ENCODE results near the gene ST6GALNAC3.
"Not testable (repeated sequence)": the region's sequence is repeated elsewhere in the genome, so short reads cannot be mapped to it uniquely, and the experiment has no call there.

ST6GALNAC3 gene

DNA sequence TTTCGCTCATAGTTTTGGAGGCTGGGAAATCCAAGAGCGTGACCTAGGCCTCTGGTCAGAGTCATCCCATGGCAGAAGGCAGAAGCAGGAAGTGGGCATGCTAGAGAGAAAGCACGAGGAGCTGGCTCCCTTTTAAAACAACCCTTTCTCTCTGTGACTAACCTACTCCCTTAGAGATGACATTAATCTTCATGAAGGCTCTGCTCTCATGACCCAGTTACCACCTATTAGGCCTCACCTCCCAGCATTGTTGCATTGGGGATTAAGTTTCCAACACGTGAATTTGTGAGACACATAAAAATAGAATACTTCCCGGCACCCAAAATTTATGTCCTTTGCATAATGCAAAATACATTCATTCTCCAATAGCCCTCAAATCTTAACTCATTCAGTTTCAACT is 569.6 kb downstream of the ST6GALNAC3 start:
- DNase-seq (ENCODE audit: insufficient read length, low spot score) (no peak), FAIRE-seq (no peak)
- no peak for TF ChIP-seq POLR2A (IDR thresholded peaks at IDR 0.05; ENCODE audit: low read depth, low read length)

- not testable (repeated sequence) for FAIRE-seq; DNase-seq (ENCODE audit: insufficient read length, low spot score)
These were observed 578.3 kb downstream of the ST6GALNAC3 start for GRCh38 chr1:76652860-76653259.

GRCh38 chr1:76657623-76658022 is 583.1 kb downstream of the ST6GALNAC3 start:
- no peak for TF ChIP-seq POLR2A (IDR thresholded peaks at IDR 0.05; ENCODE audit: low read depth, low read length)
- DNase-seq (ENCODE audit: insufficient read length, low spot score) (no peak), FAIRE-seq (no peak)

DNA sequence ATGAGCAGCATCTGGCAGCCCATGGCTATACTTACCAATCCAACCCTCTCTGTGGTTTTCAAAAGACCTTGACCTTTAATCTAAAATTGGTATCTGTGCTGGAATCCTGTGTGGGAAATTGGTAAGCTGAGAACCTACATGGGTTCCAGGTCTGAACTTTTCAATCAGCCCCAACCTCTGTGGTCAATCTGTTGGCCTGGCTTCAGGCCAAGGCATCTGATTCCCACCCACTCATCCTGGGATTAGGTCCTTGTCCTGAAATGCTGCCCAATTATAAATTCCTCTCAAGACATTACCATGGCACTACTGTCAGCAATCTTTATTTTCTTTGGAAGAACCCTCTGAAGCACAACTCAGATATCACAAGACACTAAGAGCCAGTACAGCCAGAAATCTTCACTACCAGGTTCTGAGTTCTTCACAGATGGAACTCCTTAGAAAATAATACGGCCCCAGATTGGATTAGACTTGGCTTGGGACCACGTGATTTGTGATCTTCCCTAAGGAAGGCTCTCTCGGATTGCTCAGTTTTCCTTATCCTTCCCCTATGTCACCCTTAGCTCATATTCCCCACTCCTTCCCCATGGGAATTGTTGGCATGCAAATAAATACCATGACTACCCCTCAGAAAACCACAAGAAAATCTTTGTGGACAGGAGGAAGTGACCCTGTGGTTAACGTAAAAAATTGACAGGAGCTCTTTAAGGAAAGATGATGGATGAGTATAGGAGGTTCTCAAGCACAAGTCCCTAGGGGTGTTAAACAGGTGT is 584.8 kb downstream of the ST6GALNAC3 start:
- FAIRE-seq (no peak), DNase-seq (ENCODE audit: insufficient read length, low spot score) (no peak)
- no peak for TF ChIP-seq POLR2A (IDR thresholded peaks at IDR 0.05; ENCODE audit: low read depth, low read length)

- DNase-seq (ENCODE audit: insufficient read length, low spot score) (no peak), FAIRE-seq (no peak)
- TF ChIP-seq POLR2A (IDR thresholded peaks at IDR 0.05; ENCODE audit: low read depth, low read length), result no peak
These were observed 587.0 kb downstream of the ST6GALNAC3 start for GRCh38 chr1:76661531-76661930.

DNA sequence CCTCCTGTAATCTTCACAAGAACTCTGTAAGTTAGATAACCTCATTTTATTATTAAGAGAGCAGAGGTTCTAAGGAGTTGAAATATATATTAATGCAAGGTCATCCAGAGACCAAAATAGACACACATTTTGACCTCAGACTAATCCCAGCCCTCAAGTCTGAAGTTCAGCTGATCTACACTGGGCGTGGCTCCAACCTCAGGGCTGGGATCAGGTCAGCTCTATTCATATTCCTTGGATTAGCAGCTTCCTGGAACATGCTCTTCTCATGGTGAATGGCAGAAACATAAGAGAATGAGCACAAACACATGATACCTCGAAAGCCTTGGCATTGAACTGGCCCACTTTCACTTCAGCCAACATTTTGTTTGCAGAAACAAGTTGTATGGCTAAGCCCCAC is 592.0 kb downstream of the ST6GALNAC3 start:
- DNase-seq (ENCODE audit: insufficient read length, low spot score), result no peak
- TF ChIP-seq POLR2A (IDR thresholded peaks at IDR 0.05; ENCODE audit: low read depth, low read length), result no peak
- no peak for FAIRE-seq

- DNase-seq (ENCODE audit: insufficient read length, low spot score) (no peak), FAIRE-seq (no peak)
- no peak for TF ChIP-seq POLR2A (IDR thresholded peaks at IDR 0.05; ENCODE audit: low read depth, low read length)
These were observed 593.5 kb downstream of the ST6GALNAC3 start for GRCh38 chr1:76668046-76668445.

GRCh38 chr1:76669131-76669530 is 594.6 kb downstream of the ST6GALNAC3 start:
- no peak for DNase-seq (ENCODE audit: insufficient read length, low spot score)
- no peak for FAIRE-seq
- TF ChIP-seq POLR2A (IDR thresholded peaks at IDR 0.05; ENCODE audit: low read depth, low read length), result no peak

DNA sequence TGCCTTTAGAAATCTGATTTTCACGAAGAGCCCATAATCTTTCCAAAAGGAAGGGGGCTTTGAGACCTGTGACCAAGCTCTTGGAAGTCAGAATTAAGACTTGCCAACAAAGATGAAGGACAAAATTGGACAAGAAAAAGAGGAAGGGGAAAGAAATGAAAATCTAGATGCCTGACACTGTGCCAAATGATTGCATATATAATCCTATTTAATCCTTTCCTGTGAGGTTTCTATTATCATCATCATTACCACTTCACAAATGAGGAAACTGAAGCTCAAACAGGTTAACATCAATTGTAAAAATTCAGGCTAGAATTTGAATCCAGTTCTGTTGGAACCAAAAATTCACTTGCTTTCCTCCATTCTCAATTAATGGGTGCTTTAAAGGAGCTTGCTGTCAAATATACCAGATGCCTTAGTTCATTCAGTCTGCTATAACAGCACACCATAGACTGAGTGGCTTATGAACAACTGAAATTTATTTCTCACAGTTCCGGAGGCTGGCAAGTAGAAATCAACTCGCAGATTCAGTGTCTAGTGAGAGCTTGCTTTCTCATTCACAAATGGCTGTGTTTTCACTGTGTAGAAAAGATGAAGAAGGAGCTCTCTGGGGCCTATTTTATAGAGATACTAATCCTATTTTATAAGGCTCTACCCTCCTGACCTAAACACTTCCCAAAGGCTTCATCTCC is 595.2 kb downstream of the ST6GALNAC3 start:
- TF ChIP-seq POLR2A (IDR thresholded peaks at IDR 0.05; ENCODE audit: low read depth, low read length), result no peak
- FAIRE-seq, result no peak
- no peak for DNase-seq (ENCODE audit: insufficient read length, low spot score)

DNA sequence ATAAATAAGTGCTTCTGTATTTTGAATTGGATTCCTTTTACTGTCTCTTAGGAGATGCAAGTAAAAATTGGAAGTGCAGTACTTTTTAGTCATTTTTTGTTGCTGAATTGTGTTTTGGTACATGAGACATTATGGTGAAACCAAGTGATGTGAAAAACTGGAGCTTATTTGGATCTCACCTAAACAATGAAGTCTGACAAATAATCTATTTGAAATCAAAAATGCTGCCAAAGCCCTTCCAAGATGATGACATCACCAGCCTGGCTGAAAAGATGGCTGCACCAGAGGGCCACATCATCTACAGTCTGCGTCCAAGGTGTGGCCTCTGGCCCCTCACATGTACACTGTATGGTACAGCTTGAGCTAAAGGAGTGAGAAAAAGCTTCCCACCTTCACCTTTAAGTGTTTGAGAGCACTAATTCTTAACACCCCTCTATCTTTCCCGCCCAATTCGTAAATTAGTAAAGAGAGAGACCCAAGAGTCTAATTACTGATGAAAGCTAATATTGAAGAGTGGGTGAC is 600.2 kb downstream of the ST6GALNAC3 start:
- DNase-seq (ENCODE audit: insufficient read length, low spot score), result no peak
- TF ChIP-seq POLR2A (IDR thresholded peaks at IDR 0.05; ENCODE audit: low read depth, low read length), result no peak
- no peak for FAIRE-seq

DNA sequence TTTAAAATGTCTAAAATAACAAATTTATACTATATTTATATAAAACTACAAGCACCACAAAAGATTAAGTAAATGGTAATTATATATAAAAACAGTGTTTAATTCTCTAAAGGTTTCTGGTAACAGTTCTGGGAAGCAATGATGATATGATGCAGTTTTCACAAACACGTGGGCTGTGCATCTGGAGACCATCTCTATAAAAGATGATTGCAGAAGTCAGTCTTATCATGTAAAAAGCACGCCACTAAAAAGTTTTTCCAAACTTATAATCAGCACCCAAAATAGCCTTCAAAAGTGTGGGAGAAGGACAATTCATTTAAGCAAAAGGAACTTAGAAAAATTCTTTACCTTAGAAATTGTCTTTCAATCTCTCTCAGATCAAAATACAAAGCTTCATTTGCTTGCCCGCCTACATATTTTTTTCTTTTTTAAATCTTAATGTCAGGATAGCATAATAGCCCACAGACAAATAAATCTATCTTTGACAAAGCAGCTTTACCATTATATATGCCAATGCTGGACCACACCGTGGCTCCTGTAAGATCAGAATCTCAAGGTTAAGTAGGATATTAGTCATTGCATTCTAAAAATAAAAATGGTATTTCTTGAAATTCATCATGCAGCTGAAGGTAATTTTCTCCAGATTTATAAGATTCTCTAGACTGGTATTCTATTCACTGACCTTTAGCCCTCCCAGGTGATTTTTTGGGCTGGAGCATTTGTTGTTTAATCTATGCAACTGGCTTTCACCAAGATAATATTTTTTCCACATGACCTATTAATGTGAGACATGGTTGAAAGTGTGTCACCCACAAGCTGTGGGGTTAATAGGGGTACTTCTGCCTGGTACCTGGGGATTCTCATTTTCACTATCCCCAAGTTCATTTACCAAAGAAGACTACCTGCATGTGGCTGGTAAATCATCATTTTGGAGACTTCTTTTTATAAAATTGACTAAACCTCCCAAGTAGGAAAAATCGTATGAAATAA is 603.2 kb downstream of the ST6GALNAC3 start:
- TF ChIP-seq POLR2A (IDR thresholded peaks at IDR 0.05; ENCODE audit: low read depth, low read length), result no peak
- FAIRE-seq, result no peak

GRCh38 chr1:76679534-76680152 is 605.1 kb downstream of the ST6GALNAC3 start:
- DNase-seq (ENCODE audit: insufficient read length, low spot score) (no peak), FAIRE-seq (no peak)
- no peak for TF ChIP-seq POLR2A (IDR thresholded peaks at IDR 0.05; ENCODE audit: low read depth, low read length)

More for the DNA sequence above, 603.2 kb downstream of the ST6GALNAC3 start:
- no peak for DNase-seq (ENCODE audit: insufficient read length, low spot score)

- FAIRE-seq, result no peak
- no peak for DNase-seq (ENCODE audit: insufficient read length, low spot score)
- no peak for TF ChIP-seq POLR2A (IDR thresholded peaks at IDR 0.05; ENCODE audit: low read depth, low read length)
These were observed 606.1 kb downstream of the ST6GALNAC3 start for GRCh38 chr1:76680651-76681050.

Measured in H54 (cell line).